ENCODE measurements around the gene ZNRD2. TPM values are rescaled to one million over a fixed set of nuclear protein-coding genes. Genes with fewer than 3 reads are reported as not detected.
"Not testable (repeated sequence)": the region's sequence is repeated elsewhere in the genome, so short reads cannot be mapped to it uniquely, and the experiment has no call there.

ZNRD2 gene, protein sequence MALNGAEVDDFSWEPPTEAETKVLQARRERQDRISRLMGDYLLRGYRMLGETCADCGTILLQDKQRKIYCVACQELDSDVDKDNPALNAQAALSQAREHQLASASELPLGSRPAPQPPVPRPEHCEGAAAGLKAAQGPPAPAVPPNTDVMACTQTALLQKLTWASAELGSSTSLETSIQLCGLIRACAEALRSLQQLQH
- polyA plus RNA-seq (ENCODE audit: insufficient read length): 53.9 TPM

- DNase-seq (ENCODE audit: low read depth): peak; percentile 94
Measured at GRCh38 chr11:65569973-65570918, at the start of gene ZNRD2. Gene ZNRD2, plus strand, starts transcription at chr11:65570477. Its CDS starts 15 bp downstream, at chr11:65570492.

GRCh38 chr11:65521777-65522521, 48.3 kb upstream of the ZNRD2 start:
- not testable (repeated sequence) for DNase-seq (ENCODE audit: low read depth)

DNA sequence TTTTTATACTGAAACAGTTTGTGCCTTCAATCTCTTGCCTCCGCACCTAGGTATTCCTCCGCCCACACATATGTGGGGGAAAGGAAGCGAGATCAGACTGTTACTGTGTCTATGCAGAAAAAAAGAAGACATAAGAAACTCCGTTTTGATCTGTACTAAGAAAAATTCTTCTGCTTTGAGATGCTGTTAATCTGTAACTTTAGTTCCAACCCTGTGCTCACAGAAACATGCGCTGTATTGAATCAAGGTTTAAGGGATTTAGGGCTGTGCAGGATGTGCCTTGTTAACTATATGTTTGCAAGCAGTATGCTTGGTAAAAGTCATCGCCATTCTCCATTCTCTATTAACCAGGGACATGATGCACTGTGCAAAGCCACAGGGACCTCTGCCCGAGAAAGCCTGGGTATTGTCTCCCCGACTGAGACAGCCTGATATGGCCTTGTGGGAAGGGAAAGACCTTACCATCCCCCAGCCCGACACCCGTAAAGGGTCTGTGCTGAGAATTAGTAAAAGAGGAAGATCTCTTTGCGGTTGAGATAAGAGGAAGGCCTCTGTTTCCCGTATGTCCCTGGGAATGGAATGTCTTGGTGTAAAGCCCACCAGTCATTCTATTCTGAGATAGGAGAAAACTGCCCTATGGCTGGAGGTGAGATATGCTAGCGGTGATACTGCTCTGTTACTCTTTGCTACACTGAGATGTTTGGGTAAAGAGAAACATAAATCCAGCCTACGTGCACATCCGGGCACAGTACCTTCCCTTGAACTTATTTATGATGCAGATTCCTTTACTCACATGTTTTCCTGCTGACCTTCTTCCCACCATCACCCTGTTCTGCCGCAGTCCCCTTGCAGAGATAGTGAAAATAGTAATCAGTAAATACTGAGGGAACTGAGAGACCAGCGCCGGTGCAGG, 47.3 kb upstream of the ZNRD2 start:
- not testable (repeated sequence) for DNase-seq (ENCODE audit: low read depth)

- not testable (repeated sequence) for DNase-seq (ENCODE audit: low read depth)
Measured at GRCh38 chr11:65523631-65523968, 46.7 kb upstream of the ZNRD2 start.

DNA sequence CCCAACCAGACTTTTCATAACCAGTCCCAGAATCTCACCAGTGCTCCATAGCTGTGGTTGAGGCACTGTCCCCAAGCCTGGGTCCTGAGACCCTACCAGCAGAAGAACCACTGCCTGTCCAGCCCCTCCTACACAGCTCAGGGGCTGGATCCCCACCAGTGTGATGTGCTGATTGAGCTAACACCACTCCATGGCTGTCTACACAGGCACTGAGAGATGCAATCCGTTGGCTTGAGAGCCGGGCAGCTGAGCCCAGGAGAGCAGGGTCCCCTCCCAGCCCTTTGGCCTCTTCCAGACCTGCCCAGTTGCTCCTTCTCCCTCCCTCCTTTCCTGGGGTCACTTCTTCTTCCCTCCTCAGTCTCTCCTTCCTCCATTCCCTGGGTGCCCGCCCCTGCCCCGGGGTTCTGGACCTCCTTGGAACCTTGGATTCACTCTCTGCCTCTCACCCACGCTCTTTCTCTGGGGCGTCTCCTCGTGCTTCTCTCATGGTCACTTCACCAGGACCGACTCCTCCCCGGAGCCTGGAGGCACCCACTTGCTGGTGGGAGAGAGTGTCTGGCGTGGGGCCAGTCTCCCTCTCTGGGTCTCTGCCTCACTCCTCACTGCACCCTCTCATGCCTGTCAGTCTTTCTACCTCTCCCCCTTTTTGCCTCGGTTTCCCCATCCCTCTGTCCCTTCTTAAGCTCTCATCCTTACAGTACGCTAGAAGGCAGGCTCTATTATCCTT, 46.1 kb upstream of the ZNRD2 start:
- no peak for DNase-seq (ENCODE audit: low read depth)

DNA sequence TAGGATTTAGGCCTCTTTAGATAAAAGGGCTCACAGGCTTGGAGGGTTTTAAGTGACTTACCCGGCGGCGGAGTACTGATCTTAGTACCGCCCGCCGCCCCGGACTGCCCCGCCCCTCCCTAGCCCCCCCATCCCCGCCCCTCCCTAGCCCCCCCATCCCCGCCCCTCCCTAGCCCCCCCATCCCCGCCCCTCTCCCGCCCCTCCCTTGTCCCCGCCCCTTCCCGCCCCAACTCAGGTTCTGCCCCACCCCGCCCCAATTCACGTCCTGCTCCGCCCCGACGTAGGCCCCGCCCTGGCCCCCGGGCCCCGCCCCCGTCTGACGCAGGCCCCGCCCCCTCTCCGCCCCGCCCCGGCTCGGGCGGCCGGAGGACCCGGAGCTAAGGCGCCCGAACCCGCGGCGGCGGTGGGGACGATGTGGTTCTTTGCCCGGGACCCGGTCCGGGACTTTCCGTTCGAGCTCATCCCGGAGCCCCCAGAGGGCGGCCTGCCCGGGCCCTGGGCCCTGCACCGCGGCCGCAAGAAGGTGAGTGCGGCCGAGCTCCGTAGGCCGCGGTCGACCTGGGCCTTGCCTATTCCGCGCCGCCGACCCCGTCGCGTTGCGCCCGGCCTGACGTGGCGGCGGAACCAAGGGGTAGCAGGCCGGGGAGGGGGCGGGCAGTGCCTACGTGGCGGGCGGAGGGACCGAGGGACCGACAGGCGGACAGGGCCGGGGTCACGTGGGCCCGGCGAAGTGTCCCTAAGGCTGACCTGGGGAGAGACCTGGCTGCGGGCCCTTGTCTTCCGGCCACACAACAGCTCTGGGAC, 45.3 kb upstream of the ZNRD2 start, which contains the start of gene SCYL1:
SCYL1 (plus strand) TSS at position 343 of the 805 bp plus-strand sequence; CDS start at position 414, 71 bp downstream.
- DNase-seq (ENCODE audit: low read depth): no peak

- no peak for DNase-seq (ENCODE audit: low read depth)
Measured at GRCh38 chr11:65525546-65526480, 44.5 kb upstream of the ZNRD2 start.

DNA sequence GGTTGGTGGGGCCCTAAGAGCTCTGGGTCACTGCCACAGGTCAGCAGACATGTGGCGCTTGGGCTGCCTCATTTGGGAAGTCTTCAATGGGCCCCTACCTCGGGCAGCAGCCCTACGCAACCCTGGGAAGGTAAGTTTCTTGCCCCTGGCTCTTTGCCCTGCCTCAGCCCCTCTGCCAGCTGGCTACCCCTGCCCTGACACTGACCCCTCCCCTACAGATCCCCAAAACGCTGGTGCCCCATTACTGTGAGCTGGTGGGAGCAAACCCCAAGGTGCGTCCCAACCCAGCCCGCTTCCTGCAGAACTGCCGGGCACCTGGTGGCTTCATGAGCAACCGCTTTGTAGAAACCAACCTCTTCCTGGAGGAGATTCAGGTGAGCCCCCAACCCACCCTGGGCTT, 43.5 kb upstream of the ZNRD2 start:
- DNase-seq (ENCODE audit: low read depth): no peak

GRCh38 chr11:65528819-65529350, 41.4 kb upstream of the ZNRD2 start:
- DNase-seq (ENCODE audit: low read depth): no peak

GRCh38 chr11:65529475-65530156, 40.7 kb upstream of the ZNRD2 start:
- no peak for DNase-seq (ENCODE audit: low read depth)

GRCh38 chr11:65530157-65530496, 40.1 kb upstream of the ZNRD2 start:
- no peak for DNase-seq (ENCODE audit: low read depth)

DNA sequence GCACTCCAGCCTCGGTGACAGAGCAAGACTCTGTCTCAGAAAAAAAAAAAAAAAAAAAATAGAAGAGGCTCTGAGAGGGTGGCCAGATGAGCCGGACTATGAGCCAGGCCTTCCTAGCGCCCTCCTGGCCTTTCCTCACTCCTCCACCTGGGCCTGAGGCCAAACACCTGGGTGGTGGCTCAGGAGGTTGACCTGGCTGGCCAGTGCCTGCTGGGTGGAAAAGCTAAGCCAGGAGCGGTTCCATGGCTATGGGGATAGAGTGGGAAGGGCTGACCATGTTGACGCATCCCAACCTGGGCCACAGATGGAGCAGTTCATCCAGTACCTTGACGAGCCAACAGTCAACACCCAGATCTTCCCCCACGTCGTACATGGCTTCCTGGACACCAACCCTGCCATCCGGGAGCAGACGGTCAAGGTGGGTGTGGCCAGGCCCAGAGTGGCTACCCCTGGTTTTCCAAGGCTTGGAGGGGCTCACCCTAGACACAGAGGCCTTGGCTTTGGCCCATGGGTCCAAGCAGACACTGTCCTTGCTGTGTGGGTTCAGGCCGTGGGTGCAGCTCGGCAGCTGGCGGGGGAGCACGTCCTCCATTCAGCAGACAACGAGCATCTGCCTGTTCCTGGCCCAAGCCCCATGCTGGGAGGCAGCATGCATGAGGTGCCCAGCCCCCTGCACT, 37.8 kb upstream of the ZNRD2 start:
- DNase-seq (ENCODE audit: low read depth): no peak

DNA sequence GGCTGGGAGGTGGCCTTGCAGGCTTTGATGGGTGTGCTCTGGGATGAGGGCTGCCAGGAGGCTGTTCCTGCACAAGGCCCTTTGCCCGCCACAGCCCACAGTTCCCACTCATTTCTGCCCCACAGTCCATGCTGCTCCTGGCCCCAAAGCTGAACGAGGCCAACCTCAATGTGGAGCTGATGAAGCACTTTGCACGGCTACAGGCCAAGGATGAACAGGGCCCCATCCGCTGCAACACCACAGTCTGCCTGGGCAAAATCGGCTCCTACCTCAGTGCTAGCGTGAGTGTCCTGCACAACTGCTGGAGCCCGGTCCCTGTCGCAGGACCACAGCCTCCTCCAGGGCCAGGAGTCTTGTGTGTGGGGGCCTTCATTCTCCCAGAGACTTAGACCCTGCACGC, 35.2 kb upstream of the ZNRD2 start:
- no peak for DNase-seq (ENCODE audit: low read depth)

GRCh38 chr11:65536412-65537295, 33.6 kb upstream of the ZNRD2 start:
- DNase-seq (ENCODE audit: low read depth): no peak

- DNase-seq (ENCODE audit: low read depth): no peak
Measured at GRCh38 chr11:65537296-65537597, 33.0 kb upstream of the ZNRD2 start.

- DNase-seq (ENCODE audit: low read depth): no peak
Measured at GRCh38 chr11:65537620-65538231, 32.6 kb upstream of the ZNRD2 start.

All from forelimb muscle (tissue), 1 donor.